Activated CD4-positive, alpha-beta T cell treated with anti-CD3 and anti-CD28 coated beads, Interleukin-2, amount 10 ng/mL, durations not matched to agents 24 days and 14 days (primary cell): ENCODE data around the gene CDKN2AIP. TPM values are rescaled to one million over a fixed set of nuclear protein-coding genes. Genes with fewer than 3 reads are reported as not detected.

Experiments
- DNase-seq: peaks from one replicate; pipeline ENCODE4 v3.0.0; 2022
- H3K27ac Mint-ChIP-seq: one replicate; pipeline ENCODE4 v1.8.0; 2022; ENCODE audit warnings: mild to moderate bottlenecking, mixed read lengths
- H3K27me3 Mint-ChIP-seq: one replicate; pipeline ENCODE4 v1.8.0; 2022; ENCODE audit warnings: mixed read lengths
- H3K36me3 Mint-ChIP-seq: one replicate; pipeline ENCODE4 v1.8.0; 2022; ENCODE audit warnings: low read depth, mild to moderate bottlenecking, mixed read lengths
- H3K4me1 Mint-ChIP-seq: one replicate; pipeline ENCODE4 v1.8.0; 2021; ENCODE audit warnings: mixed read lengths
- H3K4me3 Mint-ChIP-seq: one replicate; pipeline ENCODE4 v1.8.0; 2022; ENCODE audit warnings: mild to moderate bottlenecking, moderate library complexity, mixed read lengths
- H3K9me3 Mint-ChIP-seq: one replicate; pipeline ENCODE4 v1.8.0; 2021; ENCODE audit warnings: mixed read lengths
- intact Hi-C: fragments of 100-400 bp; cut with micrococcal nuclease; formaldehyde crosslinking; loops from one replicate; pipeline ENCODE4 v1.15.1; 2023
- total RNA-seq: library from RNA; stranded (reverse); gene quantifications from 2 replicates; pipeline ENCODE4 v1.2.3, GENCODE V29; 2022

The CDKN2AIP gene
- total RNA-seq, 1 donor from 2014 or later = 23.1 TPM

GRCh38 chr4:183407128-183407585 is 37.3 kb upstream of the CDKN2AIP start:
- Mint-ChIP-seq H3K4me1 (peaks cover 9% of the 10 kb centered on the region), H3K36me3 (no peaks in the 10 kb centered on the region), H3K27ac (peak overlapping the region; percentile 52), H3K27me3 (peaks cover 2% of the 10 kb centered on the region), H3K9me3 (no peaks in the 10 kb centered on the region), H3K4me3 (peak overlapping the region; percentile 80)
- peak; percentile 97 for DNase-seq
- intact Hi-C loops = loop anchor here (1.0 to 10.0 kb wide), 3 partner anchors 9 to 332 kb away; no protein-coding TSS in a partner anchor

- intact Hi-C loops = loop anchor here (1.0 to 10.0 kb wide), 4 partner anchors 10 to 333 kb away; partner anchors contain the start of gene CDKN2AIP
- DNase-seq = no peak
- no peaks in the 10 kb centered on the region for H3K36me3 Mint-ChIP-seq
- H3K4me3 Mint-ChIP-seq = peak overlapping the region; percentile 80
- no peaks in the 10 kb centered on the region for H3K9me3 Mint-ChIP-seq
- H3K4me1 Mint-ChIP-seq = peaks cover 9% of the 10 kb centered on the region
- H3K27ac Mint-ChIP-seq = peak overlapping the region; percentile 52
- peaks cover 2% of the 10 kb centered on the region for H3K27me3 Mint-ChIP-seq
Observed at GRCh38 chr4:183407635-183408464, 36.6 kb upstream of the CDKN2AIP start.

GRCh38 chr4:183408796-183409195 is 35.6 kb upstream of the CDKN2AIP start:
- Mint-ChIP-seq H3K4me3 (no peak overlapping the region), H3K27ac (no peak overlapping the region)
- intact Hi-C loops = loop anchor here (2.0 to 10.0 kb wide), 3 partner anchors 36 to 334 kb away; partner anchors contain the start of gene CDKN2AIP

GRCh38 chr4:183409483-183409882 is 35.0 kb upstream of the CDKN2AIP start:
- DNase-seq = no peak
- Mint-ChIP-seq H3K9me3 (no peaks in the 10 kb centered on the region), H3K4me3 (no peak overlapping the region), H3K27me3 (peaks cover 2% of the 10 kb centered on the region), H3K4me1 (peaks cover 9% of the 10 kb centered on the region), H3K36me3 (no peaks in the 10 kb centered on the region), H3K27ac (no peak overlapping the region)
- intact Hi-C loops = loop anchor here (2.0 to 10.0 kb wide), 3 partner anchors 35 to 335 kb away; partner anchors contain the start of gene CDKN2AIP

More at GRCh38 chr4:183408796-183409195, 35.6 kb upstream of the CDKN2AIP start:
- Mint-ChIP-seq H3K9me3 (no peaks in the 10 kb centered on the region), H3K4me1 (peaks cover 9% of the 10 kb centered on the region), H3K27me3 (peaks cover 2% of the 10 kb centered on the region), H3K36me3 (no peaks in the 10 kb centered on the region)
- no peak for DNase-seq

- Mint-ChIP-seq H3K36me3 (no peaks in the 10 kb centered on the region), H3K4me1 (peaks cover 9% of the 10 kb centered on the region), H3K27me3 (no peaks in the 10 kb centered on the region), H3K9me3 (no peaks in the 10 kb centered on the region), H3K4me3 (no peak overlapping the region), H3K27ac (no peak overlapping the region)
- no peak for DNase-seq
- intact Hi-C loops = loop anchor here (2.0 to 10.0 kb wide), 3 partner anchors 35 to 335 kb away; partner anchors contain the start of gene CDKN2AIP
Observed at GRCh38 chr4:183409934-183410333, 34.5 kb upstream of the CDKN2AIP start.

DNA sequence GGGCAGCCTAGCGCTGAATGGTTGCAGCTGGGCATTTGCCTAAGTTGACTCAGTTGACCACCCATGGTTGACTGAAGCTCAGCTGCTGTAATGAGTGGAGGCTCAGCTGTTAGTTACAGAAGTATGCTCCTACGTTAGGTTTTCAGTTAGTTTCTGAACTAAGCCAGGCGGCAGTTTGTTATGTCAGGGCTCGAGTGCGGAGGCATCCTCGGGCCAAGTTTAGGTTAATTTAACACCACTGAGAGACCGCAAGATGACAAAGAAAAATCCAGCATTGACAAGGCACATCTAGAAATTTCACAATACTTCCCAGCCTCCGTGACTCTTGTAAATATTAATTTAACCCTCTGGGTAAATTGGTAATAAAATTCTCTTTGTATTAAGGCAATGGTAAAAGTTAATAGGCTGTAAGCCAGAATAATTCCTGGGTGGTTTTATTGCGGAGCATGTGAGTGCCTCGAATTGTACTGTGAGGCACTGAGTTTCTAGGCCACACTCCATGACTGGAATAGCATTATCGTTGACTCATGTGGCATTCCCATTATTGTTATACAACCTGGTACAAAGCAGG is 33.1 kb upstream of the CDKN2AIP start:
- no peak for DNase-seq
- intact Hi-C loops = no loop called here
- Mint-ChIP-seq H3K4me1 (peaks cover 9% of the 10 kb centered on the region), H3K27ac (no peak overlapping the region), H3K27me3 (no peaks in the 10 kb centered on the region), H3K36me3 (no peaks in the 10 kb centered on the region), H3K9me3 (no peaks in the 10 kb centered on the region), H3K4me3 (no peak overlapping the region)

DNA sequence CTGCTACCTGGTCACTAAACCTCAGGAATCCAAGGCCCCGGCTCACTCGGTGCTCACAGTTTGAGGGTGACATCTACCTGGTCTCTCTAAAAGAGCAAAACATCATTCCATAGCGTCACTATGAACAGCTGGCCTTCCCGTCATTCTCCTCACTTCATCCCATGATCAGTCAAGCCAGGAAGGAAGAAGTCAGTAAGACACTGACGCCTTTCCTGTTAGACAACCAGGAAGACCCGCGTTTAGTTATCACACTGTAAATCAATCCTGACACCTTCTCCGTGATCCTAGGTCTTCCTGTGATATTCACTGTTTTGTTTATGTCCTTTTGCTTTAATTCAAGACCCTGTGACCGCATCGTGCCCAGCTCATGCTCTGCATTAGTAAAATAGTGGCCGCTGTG is 31.6 kb upstream of the CDKN2AIP start:
- H3K36me3 Mint-ChIP-seq = no peaks in the 10 kb centered on the region
- DNase-seq = no peak
- H3K27ac Mint-ChIP-seq = no peak overlapping the region
- no peak overlapping the region for H3K4me3 Mint-ChIP-seq
- H3K27me3 Mint-ChIP-seq = no peaks in the 10 kb centered on the region
- H3K4me1 Mint-ChIP-seq = peaks cover 4% of the 10 kb centered on the region
- H3K9me3 Mint-ChIP-seq = no peaks in the 10 kb centered on the region
- intact Hi-C loops = no loop called here

GRCh38 chr4:183413234-183414200 is 30.9 kb upstream of the CDKN2AIP start:
- H3K27me3 Mint-ChIP-seq = no peaks in the 10 kb centered on the region
- no peak for DNase-seq
- no peaks in the 10 kb centered on the region for H3K36me3 Mint-ChIP-seq
- no peak overlapping the region for H3K27ac Mint-ChIP-seq
- peaks cover 2% of the 10 kb centered on the region for H3K4me1 Mint-ChIP-seq
- no peak overlapping the region for H3K4me3 Mint-ChIP-seq
- intact Hi-C loops = no loop called here
- H3K9me3 Mint-ChIP-seq = no peaks in the 10 kb centered on the region

- H3K36me3 Mint-ChIP-seq = no peaks in the 10 kb centered on the region
- no peak overlapping the region for H3K4me3 Mint-ChIP-seq
- H3K9me3 Mint-ChIP-seq = no peaks in the 10 kb centered on the region
- H3K27me3 Mint-ChIP-seq = no peaks in the 10 kb centered on the region
- no peak overlapping the region for H3K27ac Mint-ChIP-seq
- peaks cover 2% of the 10 kb centered on the region for H3K4me1 Mint-ChIP-seq
- intact Hi-C loops = no loop called here
- DNase-seq = no peak
Observed at GRCh38 chr4:183416879-183417755, 27.3 kb upstream of the CDKN2AIP start.

GRCh38 chr4:183422962-183423631 is 21.3 kb upstream of the CDKN2AIP start:
- peaks cover 1% of the 10 kb centered on the region for H3K27me3 Mint-ChIP-seq
- no peaks in the 10 kb centered on the region for H3K9me3 Mint-ChIP-seq
- no peak for DNase-seq
- intact Hi-C loops = no loop called here
- H3K4me3 Mint-ChIP-seq = no peak overlapping the region
- peaks cover 5% of the 10 kb centered on the region for H3K4me1 Mint-ChIP-seq
- H3K27ac Mint-ChIP-seq = no peak overlapping the region
- no peaks in the 10 kb centered on the region for H3K36me3 Mint-ChIP-seq

DNA sequence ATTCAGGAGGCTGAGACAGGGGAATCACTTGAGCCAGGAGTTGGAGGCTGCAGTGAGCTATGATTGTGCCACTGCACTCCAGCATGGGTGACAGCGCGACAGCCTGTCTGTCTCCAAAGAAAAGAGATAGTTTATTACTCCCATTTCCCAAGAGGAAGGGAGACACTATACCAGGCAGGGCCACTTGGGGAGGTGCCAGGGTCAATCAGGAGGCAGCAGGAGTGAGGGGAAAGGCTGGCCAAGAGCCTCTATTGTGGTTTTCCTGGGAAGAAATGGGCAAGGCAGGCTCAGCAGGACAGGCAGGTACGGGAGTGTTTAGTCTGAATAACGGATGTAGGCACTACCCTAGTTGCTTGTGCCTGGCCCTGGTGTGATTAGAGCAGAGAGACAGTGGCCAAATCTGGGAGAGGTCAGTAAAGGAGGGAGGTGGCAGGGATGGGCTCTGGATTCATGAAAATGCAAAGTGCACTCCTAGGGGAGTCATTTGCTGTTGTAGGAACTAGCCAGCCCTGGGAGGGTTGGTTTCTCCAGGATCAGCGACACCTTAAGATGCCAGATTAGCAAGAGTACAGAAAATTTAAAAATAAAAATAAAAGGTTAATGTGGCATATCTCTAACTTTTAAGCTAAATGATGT is 20.2 kb upstream of the CDKN2AIP start:
- DNase-seq = no peak
- no peak overlapping the region for H3K27ac Mint-ChIP-seq
- intact Hi-C loops = no loop called here

GRCh38 chr4:183426507-183426906 is 17.9 kb upstream of the CDKN2AIP start:
- H3K27me3 Mint-ChIP-seq = peaks cover 1% of the 10 kb centered on the region
- no peak for DNase-seq
- H3K36me3 Mint-ChIP-seq = no peaks in the 10 kb centered on the region
- intact Hi-C loops = no loop called here
- no peak overlapping the region for H3K4me3 Mint-ChIP-seq
- no peak overlapping the region for H3K27ac Mint-ChIP-seq
- no peaks in the 10 kb centered on the region for H3K9me3 Mint-ChIP-seq
- H3K4me1 Mint-ChIP-seq = peaks cover 14% of the 10 kb centered on the region

More for the DNA sequence above, 20.2 kb upstream of the CDKN2AIP start:
- Mint-ChIP-seq H3K9me3 (no peaks in the 10 kb centered on the region), H3K4me1 (peaks cover 5% of the 10 kb centered on the region), H3K4me3 (no peak overlapping the region), H3K36me3 (no peaks in the 10 kb centered on the region), H3K27me3 (peaks cover 1% of the 10 kb centered on the region)
